ENCODE results near the gene PHLPP1.
"Not testable (repeated sequence)": the region's sequence is repeated elsewhere in the genome, so short reads cannot be mapped to it uniquely, and the experiment has no call there.

PHLPP1 gene

DNA sequence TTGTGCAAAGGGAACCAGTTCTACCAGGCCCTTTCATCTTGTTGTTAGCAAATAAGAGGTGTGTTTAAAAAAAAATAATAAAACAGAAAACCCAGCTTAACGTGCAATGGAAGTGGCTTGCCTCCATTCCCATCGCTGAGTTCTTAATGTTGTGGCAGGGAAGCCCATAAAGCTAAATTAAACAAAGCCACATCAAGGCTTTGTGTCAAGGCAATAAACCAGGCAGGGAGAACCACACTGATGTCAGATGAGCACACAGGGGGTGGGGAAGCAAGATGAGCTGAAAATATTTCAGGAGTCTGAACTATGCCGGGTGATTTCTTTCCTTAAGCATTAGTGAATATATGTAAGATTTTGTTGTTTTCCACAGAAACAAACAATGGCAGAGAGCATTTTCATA is 73.5 kb downstream of the PHLPP1 start:
- no peak for DNase-seq (ENCODE audit: low spot score in 2 of 2)
- peaks cover 24% of the 10 kb centered on the region for H3K4me1 Mint-ChIP-seq
- no peak overlapping the region for H3K27ac Mint-ChIP-seq (ENCODE audit: low read depth)
- no peak for ATAC-seq (replicated peaks; ENCODE audit: extremely low read depth, poor library complexity, severe bottlenecking)
- peaks cover 3% of the 10 kb centered on the region for H3K36me3 Mint-ChIP-seq (ENCODE audit: insufficient read depth)
- H3K9me3 Mint-ChIP-seq: no peaks in the 10 kb centered on the region
- H3K4me3 Mint-ChIP-seq: no peak overlapping the region
- H3K27me3 Mint-ChIP-seq: no peaks in the 10 kb centered on the region

DNA sequence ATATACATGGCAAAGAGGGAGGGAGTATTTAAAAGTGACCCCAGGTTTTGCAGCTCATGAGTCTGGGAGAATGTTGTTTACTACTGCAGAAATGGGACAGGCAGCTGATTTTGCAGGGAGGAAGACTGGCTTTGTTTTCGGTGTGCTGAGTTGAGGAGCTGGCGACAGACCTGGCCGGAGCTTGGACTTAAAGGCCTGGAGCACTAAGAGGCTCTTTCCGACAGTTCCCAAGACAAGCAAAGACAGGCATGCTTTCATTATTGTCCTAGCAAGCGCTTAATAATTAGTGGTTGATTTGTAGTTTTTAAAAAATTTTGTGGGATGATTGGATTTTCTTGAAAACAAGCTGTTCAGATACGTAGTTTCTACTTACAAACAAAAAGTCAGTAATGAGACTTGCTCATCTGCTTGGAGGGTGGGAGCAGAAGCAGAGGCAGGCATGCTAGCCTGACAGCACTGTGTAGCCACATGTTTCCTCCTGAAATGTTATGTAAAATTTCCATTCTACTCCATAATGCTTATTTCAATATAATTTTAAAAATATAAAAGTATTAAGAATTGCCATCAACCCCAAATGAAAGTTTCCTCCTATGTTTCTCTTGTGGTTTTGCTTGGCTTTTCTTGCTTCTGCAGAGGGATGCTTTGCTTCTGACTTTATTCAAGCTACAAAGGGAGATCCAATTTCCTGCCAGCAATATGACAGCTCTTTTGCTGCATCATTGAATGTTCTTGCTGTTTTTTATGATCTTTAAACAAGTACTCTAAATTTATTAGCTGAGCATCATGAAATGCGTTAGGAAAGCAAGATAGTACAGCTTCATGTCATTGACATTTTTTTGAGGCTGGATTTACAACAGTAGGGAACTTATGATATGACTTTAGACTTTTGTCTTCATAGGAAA is 75.8 kb downstream of the PHLPP1 start:
- ATAC-seq (replicated peaks; ENCODE audit: extremely low read depth, poor library complexity, severe bottlenecking) (no peak), DNase-seq (ENCODE audit: low spot score in 2 of 2) (no peak)
- H3K4me3 Mint-ChIP-seq: no peak overlapping the region
- no peaks in the 10 kb centered on the region for H3K27me3 Mint-ChIP-seq
- no peak overlapping the region for H3K27ac Mint-ChIP-seq (ENCODE audit: low read depth)
- H3K9me3 Mint-ChIP-seq: no peaks in the 10 kb centered on the region
- peaks cover 16% of the 10 kb centered on the region for H3K4me1 Mint-ChIP-seq
- no peaks in the 10 kb centered on the region for H3K36me3 Mint-ChIP-seq (ENCODE audit: insufficient read depth)

DNA sequence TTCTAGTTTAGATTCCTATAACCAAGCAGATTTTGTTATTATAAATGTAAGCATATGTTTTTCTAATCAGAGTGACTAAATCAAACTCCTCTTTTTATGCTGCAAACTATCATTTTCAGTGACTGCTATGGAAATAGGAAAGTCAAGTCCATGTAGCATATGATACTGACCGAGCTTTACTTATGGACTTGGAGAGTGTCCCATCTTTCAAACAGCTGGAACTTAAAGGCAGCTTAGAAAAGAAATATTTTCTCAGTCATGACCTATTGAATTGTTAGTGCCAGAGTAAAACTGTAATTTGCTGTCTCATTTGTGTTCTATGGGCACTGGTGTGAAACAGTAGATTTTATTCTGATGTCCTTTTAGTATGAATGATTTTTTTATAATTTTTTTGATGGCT is 76.7 kb downstream of the PHLPP1 start:
- Mint-ChIP-seq H3K4me1 (peaks cover 19% of the 10 kb centered on the region), H3K27me3 (no peaks in the 10 kb centered on the region), H3K27ac (ENCODE audit: low read depth) (no peak overlapping the region), H3K4me3 (no peak overlapping the region), H3K9me3 (no peaks in the 10 kb centered on the region), H3K36me3 (ENCODE audit: insufficient read depth) (no peaks in the 10 kb centered on the region)
- ATAC-seq (replicated peaks; ENCODE audit: extremely low read depth, poor library complexity, severe bottlenecking) (no peak), DNase-seq (ENCODE audit: low spot score in 2 of 2) (no peak)

DNA sequence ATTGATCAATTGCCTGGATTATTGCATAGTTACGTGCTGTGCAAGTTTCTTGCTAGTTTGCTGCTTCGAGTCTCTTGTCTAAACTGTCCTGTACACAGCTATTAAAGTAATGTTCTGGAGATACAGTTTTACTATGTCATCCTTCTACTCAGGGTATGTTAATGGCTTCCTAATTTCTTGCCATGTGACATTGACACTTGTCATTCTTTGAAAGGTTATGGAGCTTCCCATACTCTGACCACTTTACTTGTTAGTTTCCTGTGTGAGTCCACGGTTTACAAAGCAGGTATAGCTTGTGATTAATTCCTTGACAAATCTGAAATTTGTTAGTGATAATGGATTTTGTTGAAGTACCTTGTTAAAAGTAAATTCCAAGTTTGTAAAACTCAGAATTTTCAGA is 80.5 kb downstream of the PHLPP1 start:
- no peaks in the 10 kb centered on the region for H3K9me3 Mint-ChIP-seq
- no peak for ATAC-seq (replicated peaks; ENCODE audit: extremely low read depth, poor library complexity, severe bottlenecking)

DNA sequence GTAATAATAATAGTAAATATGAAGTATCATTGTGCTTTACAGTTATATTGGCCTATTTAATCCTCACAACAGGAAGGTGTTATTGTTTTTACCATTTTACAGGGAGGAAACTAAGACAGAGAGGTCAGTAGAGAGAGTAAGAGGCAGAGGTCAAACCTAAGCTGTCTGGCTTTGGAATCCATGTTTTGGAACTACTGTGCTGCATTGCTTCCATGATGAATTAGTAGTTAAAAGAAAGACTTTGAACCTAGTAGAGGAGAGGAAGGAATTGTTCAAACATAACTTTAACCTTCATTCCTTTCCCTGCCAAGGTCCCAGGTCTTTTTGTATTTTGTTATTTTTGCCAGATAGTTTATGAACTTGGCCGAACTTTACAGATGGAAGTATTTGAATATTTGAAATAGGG is 80.9 kb downstream of the PHLPP1 start:
- peaks cover 20% of the 10 kb centered on the region for H3K4me1 Mint-ChIP-seq
- ATAC-seq (replicated peaks; ENCODE audit: extremely low read depth, poor library complexity, severe bottlenecking): no peak

More for the DNA sequence above, 80.5 kb downstream of the PHLPP1 start:
- no peak overlapping the region for H3K27ac Mint-ChIP-seq (ENCODE audit: low read depth)
- no peaks in the 10 kb centered on the region for H3K27me3 Mint-ChIP-seq
- peaks cover 21% of the 10 kb centered on the region for H3K4me1 Mint-ChIP-seq
- no peaks in the 10 kb centered on the region for H3K36me3 Mint-ChIP-seq (ENCODE audit: insufficient read depth)
- DNase-seq (ENCODE audit: low spot score in 2 of 2): no peak
- H3K4me3 Mint-ChIP-seq: no peak overlapping the region

DNA sequence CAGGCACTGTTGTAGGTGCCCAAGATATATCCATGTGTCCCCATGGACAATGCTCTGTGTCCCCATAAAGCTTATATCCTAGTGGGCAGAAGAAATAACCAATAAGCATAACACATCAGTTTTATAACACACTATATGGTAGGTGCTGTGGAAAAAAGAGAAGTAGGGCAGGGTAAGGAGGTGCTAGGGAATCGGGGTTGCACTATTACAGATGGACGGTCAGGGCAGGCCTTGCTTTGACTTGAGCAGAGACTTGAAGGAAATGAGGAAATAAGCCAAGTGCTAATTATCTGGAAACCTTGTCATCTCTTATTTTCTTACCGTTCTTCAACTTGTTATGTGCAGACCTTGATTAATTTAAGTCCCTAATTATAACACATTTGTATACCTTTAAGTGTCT is 82.0 kb downstream of the PHLPP1 start:
- no peak overlapping the region for H3K4me3 Mint-ChIP-seq
- H3K27ac Mint-ChIP-seq (ENCODE audit: low read depth): no peak overlapping the region
- DNase-seq (ENCODE audit: low spot score in 2 of 2) (no peak), ATAC-seq (replicated peaks; ENCODE audit: extremely low read depth, poor library complexity, severe bottlenecking) (no peak)
- no peaks in the 10 kb centered on the region for H3K27me3 Mint-ChIP-seq
- H3K9me3 Mint-ChIP-seq: no peaks in the 10 kb centered on the region
- peaks cover 16% of the 10 kb centered on the region for H3K4me1 Mint-ChIP-seq
- no peaks in the 10 kb centered on the region for H3K36me3 Mint-ChIP-seq (ENCODE audit: insufficient read depth)

More for the DNA sequence above, 80.9 kb downstream of the PHLPP1 start:
- H3K36me3 Mint-ChIP-seq (ENCODE audit: insufficient read depth): no peaks in the 10 kb centered on the region
- H3K4me3 Mint-ChIP-seq: no peak overlapping the region
- H3K9me3 Mint-ChIP-seq: no peaks in the 10 kb centered on the region
- H3K27me3 Mint-ChIP-seq: no peaks in the 10 kb centered on the region
- no peak overlapping the region for H3K27ac Mint-ChIP-seq (ENCODE audit: low read depth)
- DNase-seq (ENCODE audit: low spot score in 2 of 2): no peak

DNA sequence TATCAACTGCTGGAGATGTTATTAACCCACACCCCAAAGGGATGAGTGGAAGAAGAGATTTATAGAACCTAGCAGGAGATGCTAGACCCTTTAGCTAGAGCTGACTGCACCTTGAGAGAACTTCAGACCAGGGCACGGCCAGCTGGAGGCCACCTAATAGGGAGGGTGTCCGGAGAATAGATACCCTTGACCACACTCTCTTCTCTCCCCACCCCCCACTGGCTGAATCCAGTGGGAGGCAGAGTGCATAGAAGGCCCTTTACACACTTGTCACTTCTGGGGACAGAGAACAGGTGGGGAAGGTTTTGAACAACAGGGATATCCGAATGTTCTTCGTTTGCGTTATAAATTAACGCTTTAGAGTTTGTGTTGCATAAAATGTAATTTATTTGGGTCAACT is 84.6 kb downstream of the PHLPP1 start:
- no peaks in the 10 kb centered on the region for H3K27me3 Mint-ChIP-seq
- ATAC-seq (replicated peaks; ENCODE audit: extremely low read depth, poor library complexity, severe bottlenecking) (no peak), DNase-seq (ENCODE audit: low spot score in 2 of 2) (no peak)
- no peaks in the 10 kb centered on the region for H3K9me3 Mint-ChIP-seq
- H3K36me3 Mint-ChIP-seq (ENCODE audit: insufficient read depth): no peaks in the 10 kb centered on the region
- no peak overlapping the region for H3K4me3 Mint-ChIP-seq
- no peak overlapping the region for H3K27ac Mint-ChIP-seq (ENCODE audit: low read depth)
- H3K4me1 Mint-ChIP-seq: peaks cover 16% of the 10 kb centered on the region

DNA sequence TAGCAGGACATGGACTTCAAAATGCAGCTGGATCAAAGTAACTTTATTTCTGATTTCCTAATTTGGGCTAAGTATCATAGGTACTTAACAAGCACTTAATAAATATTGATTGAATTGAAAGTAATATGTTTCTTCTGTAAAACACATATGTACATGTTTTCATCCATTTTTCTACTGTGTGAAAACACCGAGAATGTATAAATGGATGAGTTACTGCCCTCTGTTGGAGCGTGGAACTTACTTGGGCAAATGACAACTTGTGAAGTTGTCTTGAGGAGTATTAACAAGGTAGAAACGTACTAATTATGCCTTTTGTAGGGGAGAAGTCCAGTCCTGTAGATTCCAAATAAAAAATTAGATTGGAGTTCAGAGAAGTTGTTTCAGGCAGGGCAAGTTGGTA is 87.2 kb downstream of the PHLPP1 start:
- Mint-ChIP-seq H3K9me3 (no peaks in the 10 kb centered on the region), H3K4me3 (no peak overlapping the region), H3K36me3 (ENCODE audit: insufficient read depth) (no peaks in the 10 kb centered on the region)

DNA sequence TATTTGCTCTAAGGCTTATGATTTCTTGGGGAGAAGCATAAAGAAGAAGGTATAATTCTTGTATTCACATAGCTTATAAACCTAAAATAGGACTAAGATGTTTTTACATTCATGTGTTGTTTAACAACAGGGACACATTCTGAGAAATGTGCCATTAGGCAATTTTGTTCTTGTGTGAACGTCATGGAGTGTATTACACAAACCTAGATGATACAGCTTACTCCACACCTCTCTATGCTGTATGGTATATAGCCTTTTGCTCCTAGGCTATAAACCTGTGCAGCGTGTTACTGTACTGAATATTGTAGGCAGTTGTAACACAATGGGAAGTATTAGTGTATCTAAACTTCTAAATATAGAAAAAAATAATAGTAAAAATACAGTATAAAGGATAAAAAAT is 92.1 kb downstream of the PHLPP1 start:
- no peaks in the 10 kb centered on the region for H3K9me3 Mint-ChIP-seq
- peaks cover 2% of the 10 kb centered on the region for H3K4me1 Mint-ChIP-seq
- ATAC-seq (replicated peaks; ENCODE audit: extremely low read depth, poor library complexity, severe bottlenecking) (no peak), DNase-seq (ENCODE audit: low spot score in 2 of 2) (no peak)
- no peaks in the 10 kb centered on the region for H3K27me3 Mint-ChIP-seq
- no peak overlapping the region for H3K27ac Mint-ChIP-seq (ENCODE audit: low read depth)
- H3K4me3 Mint-ChIP-seq: no peak overlapping the region
- no peaks in the 10 kb centered on the region for H3K36me3 Mint-ChIP-seq (ENCODE audit: insufficient read depth)

More for the DNA sequence above, 87.2 kb downstream of the PHLPP1 start:
- H3K27ac Mint-ChIP-seq (ENCODE audit: low read depth): no peak overlapping the region
- DNase-seq (ENCODE audit: low spot score in 2 of 2) (no peak), ATAC-seq (replicated peaks; ENCODE audit: extremely low read depth, poor library complexity, severe bottlenecking) (no peak)
- peaks cover 5% of the 10 kb centered on the region for H3K4me1 Mint-ChIP-seq
- no peaks in the 10 kb centered on the region for H3K27me3 Mint-ChIP-seq

DNA sequence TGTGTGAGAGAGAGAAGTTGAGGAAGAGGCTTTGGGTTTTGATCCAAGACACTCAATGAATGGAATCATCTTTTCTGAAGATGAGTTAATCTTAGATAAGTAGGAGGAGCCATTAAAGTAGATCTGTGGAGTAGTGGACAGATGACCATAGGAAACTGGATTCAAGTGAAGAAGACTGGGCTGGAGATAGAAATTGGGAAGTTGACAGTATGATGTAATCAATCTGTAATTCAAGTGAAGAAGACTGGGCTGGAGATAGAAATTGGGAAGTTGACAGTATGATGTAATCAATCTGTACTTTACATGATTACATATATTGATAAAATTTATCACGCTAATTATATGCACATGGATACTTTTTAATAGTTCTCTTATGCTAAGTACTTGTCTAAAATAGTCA is 92.8 kb downstream of the PHLPP1 start:
- no peak for DNase-seq (ENCODE audit: low spot score in 2 of 2)
- peaks cover 9% of the 10 kb centered on the region for H3K4me1 Mint-ChIP-seq

DNA sequence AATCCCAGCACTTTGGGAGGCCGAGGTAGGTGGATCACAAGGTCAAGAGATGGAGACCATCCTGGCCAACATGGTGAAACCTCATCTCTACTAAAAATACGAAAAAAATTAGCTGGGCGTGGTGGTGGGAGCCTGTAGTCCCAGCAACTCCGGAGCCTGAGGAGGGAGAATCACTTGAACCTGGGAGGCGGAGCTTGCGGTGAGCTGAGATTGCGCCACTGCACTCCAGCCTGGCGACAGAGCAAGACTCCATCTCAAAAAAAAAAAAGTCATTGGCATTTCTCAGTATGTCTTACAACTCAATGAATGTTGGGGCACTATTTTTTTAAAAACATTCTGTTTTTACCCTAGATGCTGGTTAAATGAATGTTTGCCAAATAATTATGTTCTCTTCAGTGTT is 94.1 kb downstream of the PHLPP1 start:
- H3K27ac Mint-ChIP-seq (ENCODE audit: low read depth); H3K4me3 Mint-ChIP-seq; H3K36me3 Mint-ChIP-seq (ENCODE audit: insufficient read depth); H3K9me3 Mint-ChIP-seq; ATAC-seq (replicated peaks; ENCODE audit: extremely low read depth, poor library complexity, severe bottlenecking); H3K27me3 Mint-ChIP-seq; DNase-seq (ENCODE audit: low spot score in 2 of 2): not testable (repeated sequence)
- H3K4me1 Mint-ChIP-seq: peaks cover 13% of the 10 kb centered on the region

More for the DNA sequence above, 92.8 kb downstream of the PHLPP1 start:
- no peaks in the 10 kb centered on the region for H3K9me3 Mint-ChIP-seq
- H3K4me3 Mint-ChIP-seq: no peak overlapping the region
- H3K27ac Mint-ChIP-seq (ENCODE audit: low read depth): no peak overlapping the region
- no peaks in the 10 kb centered on the region for H3K36me3 Mint-ChIP-seq (ENCODE audit: insufficient read depth)
- no peak for ATAC-seq (replicated peaks; ENCODE audit: extremely low read depth, poor library complexity, severe bottlenecking)
- H3K27me3 Mint-ChIP-seq: no peaks in the 10 kb centered on the region

DNA sequence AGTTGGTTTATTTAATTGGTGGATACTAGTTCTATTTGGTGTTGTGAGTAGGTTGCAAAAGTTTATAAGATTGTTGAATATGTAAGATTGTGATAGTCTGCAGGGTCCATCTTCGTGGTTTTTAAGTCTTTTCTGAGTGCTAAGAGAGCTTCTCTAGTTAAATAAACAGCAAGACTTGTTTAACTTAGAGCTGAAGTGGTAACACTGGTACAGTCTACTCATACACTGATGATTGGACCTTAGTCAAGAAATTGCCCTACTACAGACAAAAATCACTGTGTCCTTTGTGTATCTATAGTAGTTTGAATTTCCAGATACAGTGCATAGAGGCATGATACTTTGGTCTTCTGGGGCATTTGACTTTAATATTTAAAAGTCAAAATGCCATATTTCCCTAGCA is 94.6 kb downstream of the PHLPP1 start:
- Mint-ChIP-seq H3K4me3 (no peak overlapping the region), H3K4me1 (peaks cover 13% of the 10 kb centered on the region), H3K27me3 (no peaks in the 10 kb centered on the region), H3K27ac (ENCODE audit: low read depth) (no peak overlapping the region), H3K36me3 (ENCODE audit: insufficient read depth) (no peaks in the 10 kb centered on the region), H3K9me3 (no peaks in the 10 kb centered on the region)
- ATAC-seq (replicated peaks; ENCODE audit: extremely low read depth, poor library complexity, severe bottlenecking) (no peak), DNase-seq (ENCODE audit: low spot score in 2 of 2) (no peak)

DNA sequence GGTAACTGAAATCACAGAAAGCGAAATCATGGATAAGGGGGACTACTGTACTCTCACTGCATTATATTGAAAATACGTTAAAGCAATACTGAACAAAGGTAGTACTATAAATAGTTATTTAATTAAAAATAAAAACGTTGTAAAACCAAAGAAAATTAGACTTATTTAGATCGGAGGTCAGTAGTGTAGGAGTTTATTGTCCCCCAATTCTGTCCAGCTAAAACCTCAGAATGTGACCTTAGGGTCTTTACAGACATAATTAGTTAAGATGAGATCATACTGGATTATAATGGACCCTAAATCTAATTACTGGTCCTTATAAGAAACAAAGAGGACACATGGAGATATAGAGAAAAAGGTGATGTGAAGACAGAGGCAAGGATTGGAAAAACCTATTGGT is 95.3 kb downstream of the PHLPP1 start:
- H3K27me3 Mint-ChIP-seq: no peaks in the 10 kb centered on the region
- no peaks in the 10 kb centered on the region for H3K9me3 Mint-ChIP-seq
- DNase-seq (ENCODE audit: low spot score in 2 of 2): no peak
- peaks cover 13% of the 10 kb centered on the region for H3K4me1 Mint-ChIP-seq
- no peak for ATAC-seq (replicated peaks; ENCODE audit: extremely low read depth, poor library complexity, severe bottlenecking)
- no peak overlapping the region for H3K4me3 Mint-ChIP-seq
- H3K36me3 Mint-ChIP-seq (ENCODE audit: insufficient read depth): no peaks in the 10 kb centered on the region
- no peak overlapping the region for H3K27ac Mint-ChIP-seq (ENCODE audit: low read depth)

Data from central memory CD8-positive, alpha-beta T cell (primary cell).